Esophagus (tissue), 2 donors: ENCODE data around the gene ACOT11. TPM values are rescaled to one million over a fixed set of nuclear protein-coding genes. Genes with fewer than 3 reads are reported as not detected.

Experiments
- H3K27ac ChIP-seq, 2 donors: one replicate each; pipeline ENCODE4 v1.5.1; 2013; ENCODE audit warnings: low read depth in 2 of 2, mild to moderate bottlenecking in 2 of 2, inconsistent platforms in 1 of 2, low read length in 1 of 2, moderate library complexity in 1 of 2
- H3K27me3 ChIP-seq, 2 donors: one replicate each; pipeline ENCODE4 v1.6.1; 2013; ENCODE audit warnings: low read length in 2 of 2, control low read depth in 1 of 2, mild to moderate bottlenecking in 1 of 2; ENCODE audit not compliant: insufficient read depth in 2 of 2, control insufficient read depth in 1 of 2
- H3K36me3 ChIP-seq, 2 donors: one replicate each; pipeline ENCODE4 v1.6.1; 2013; ENCODE audit warnings: low read length in 1 of 2; ENCODE audit not compliant: control insufficient read depth in 2 of 2, insufficient read depth in 2 of 2
- H3K4me1 ChIP-seq, 2 donors: one replicate each; pipeline ENCODE4 v1.6.1; 2013; ENCODE audit warnings: low read length in 1 of 2; ENCODE audit not compliant: control insufficient read depth in 2 of 2, insufficient read depth in 2 of 2
- H3K4me3 ChIP-seq, 2 donors: one replicate each; pipeline ENCODE4 v1.5.1; 2013; ENCODE audit warnings: low read length in 2 of 2, mild to moderate bottlenecking in 2 of 2, low read depth in 1 of 2, moderate library complexity in 1 of 2
- H3K9me3 ChIP-seq, 2 donors: one replicate each; pipeline ENCODE4 v1.6.1; 2013; ENCODE audit warnings: mild to moderate bottlenecking in 2 of 2, low read depth in 1 of 2, low read length in 1 of 2, moderate library complexity in 1 of 2; ENCODE audit not compliant: control insufficient read depth in 2 of 2, insufficient read depth in 1 of 2
- WGBS, 2 donors: extraction: QIAGEN DNeasy Blood & Tissue Kit; methylation state at CpG; one replicate each; pipeline ENCODE4 v1.1.7; 2013; 5-methylcytosine and 5-hydroxymethylcytosine counted together
- polyA plus RNA-seq, 2 donors: library from polyadenylated mRNA; stranded (reverse); fragments of 200-250 nt; gene quantifications; one replicate each; pipeline ENCODE4 v1.2.3, GENCODE V29; 2013
- donor health status: healthy with polysubstance abuse.
- donor health status: Bipolar disorder and iron deficiency.

Gene ACOT11
- polyA plus RNA-seq, 2 donors: 10.5 to 13.0 TPM

- Histone ChIP-seq H3K9me3 (peaks cover 0 to 4% of the 10 kb centered on the region in 2 donors), H3K27ac (no peak overlapping the region), H3K36me3 (peaks cover 0 to 17% of the 10 kb centered on the region in 2 donors), H3K4me3 (no peak overlapping the region), H3K27me3 (no peaks in the 10 kb centered on the region), H3K4me1 (peaks cover 0 to 8% of the 10 kb centered on the region in 2 donors)
- WGBS, 2 donors: 94 to 96% methylated on average over 18 of the region's 18 CpGs
Measured at GRCh38 chr1:54610601-54611580, 62.9 kb downstream of the ACOT11 start.

- H3K27me3 ChIP-seq: no peaks in the 10 kb centered on the region
- H3K27ac ChIP-seq: no peak overlapping the region
- 89 to 91% methylated on average over 8 of the region's 8 CpGs for WGBS, 2 donors
- H3K4me1 ChIP-seq: peaks cover 0 to 8% of the 10 kb centered on the region in 2 donors
- peaks cover 0 to 13% of the 10 kb centered on the region in 2 donors for H3K36me3 ChIP-seq
- H3K9me3 ChIP-seq: peaks cover 0 to 4% of the 10 kb centered on the region in 2 donors
- H3K4me3 ChIP-seq: no peak overlapping the region
Measured at GRCh38 chr1:54611621-54612020, 63.6 kb downstream of the ACOT11 start.

- 64 to 68% methylated on average over 2 of the region's 2 CpGs for WGBS, 2 donors
- H3K27me3 ChIP-seq: no peaks in the 10 kb centered on the region
- peaks cover 0 to 5% of the 10 kb centered on the region in 2 donors for H3K36me3 ChIP-seq
- peaks cover 0 to 4% of the 10 kb centered on the region in 2 donors for H3K9me3 ChIP-seq
- H3K4me3 ChIP-seq: no peak overlapping the region
- peaks cover 0 to 8% of the 10 kb centered on the region in 2 donors for H3K4me1 ChIP-seq
- no peak overlapping the region for H3K27ac ChIP-seq
Measured at GRCh38 chr1:54614024-54614423, 66.0 kb downstream of the ACOT11 start.

- WGBS, 2 donors: 75 to 81% methylated on average over 8 of the region's 8 CpGs
- Histone ChIP-seq H3K36me3 (peaks cover 0 to 5% of the 10 kb centered on the region in 2 donors), H3K4me3 (no peak overlapping the region), H3K27me3 (no peaks in the 10 kb centered on the region), H3K4me1 (peaks cover 0 to 8% of the 10 kb centered on the region in 2 donors), H3K9me3 (peaks cover 0 to 4% of the 10 kb centered on the region in 2 donors), H3K27ac (no peak overlapping the region)
Measured at GRCh38 chr1:54614563-54614962, 66.5 kb downstream of the ACOT11 start.

GRCh38 chr1:54615531-54616279 is 67.7 kb downstream of the ACOT11 start:
- Histone ChIP-seq H3K4me3 (no peak overlapping the region), H3K36me3 (no peaks in the 10 kb centered on the region), H3K4me1 (peaks cover 0 to 8% of the 10 kb centered on the region in 2 donors), H3K9me3 (no peaks in the 10 kb centered on the region), H3K27me3 (no peaks in the 10 kb centered on the region), H3K27ac (no peak overlapping the region)
- 37 to 49% methylated on average over 13 of the region's 13 CpGs for WGBS, 2 donors

- Histone ChIP-seq H3K36me3 (no peaks in the 10 kb centered on the region), H3K27ac (no peak overlapping the region), H3K4me3 (no peak overlapping the region), H3K9me3 (no peaks in the 10 kb centered on the region), H3K27me3 (no peaks in the 10 kb centered on the region), H3K4me1 (peaks cover 0 to 8% of the 10 kb centered on the region in 2 donors)
- WGBS, 2 donors: 84 to 85% methylated on average over 8 of the region's 8 CpGs
Measured at GRCh38 chr1:54619749-54620148, 71.7 kb downstream of the ACOT11 start.

GRCh38 chr1:54623216-54624007 is 75.4 kb downstream of the ACOT11 start, which contains the start of gene FAM151A:
FAM151A (minus strand) TSS chr1:54623525; CDS start chr1:54623395, 130 bp downstream.
- Histone ChIP-seq H3K9me3 (no peaks in the 10 kb centered on the region), H3K4me3 (no peak within 1 kb of the TSS), H3K4me1 (no peaks in the 10 kb centered on the region), H3K27me3 (no peaks in the 10 kb centered on the region), H3K36me3 (no peaks in the 10 kb centered on the region), H3K27ac (no peak within 1 kb of the TSS)
- WGBS, 2 donors: 66 to 70% methylated on average over 18 of the region's 18 CpGs

GRCh38 chr1:54624466-54625464 is 76.7 kb downstream of the ACOT11 start:
- no peaks in the 10 kb centered on the region for H3K27me3 ChIP-seq
- H3K4me3 ChIP-seq: no peak overlapping the region
- no peaks in the 10 kb centered on the region for H3K9me3 ChIP-seq
- WGBS, 2 donors: 63 to 78% methylated on average over 8 of the region's 8 CpGs
- H3K4me1 ChIP-seq: no peaks in the 10 kb centered on the region
- no peaks in the 10 kb centered on the region for H3K36me3 ChIP-seq
- H3K27ac ChIP-seq: no peak overlapping the region
